SU-DHL-6 (cell line): Measurements from ENCODE around the gene CPNE4.

Source experiments
- H2AFZ ChIP-seq: fragments of 200-600 bp; sonication (generic); 2 replicates; pipeline ENCODE4 v1.6.1; 2014; ENCODE audit warnings: low read depth, mild to moderate bottlenecking, moderate library complexity, mixed read lengths, antibody characterized with exemption, low read length; ENCODE audit not compliant: severe bottlenecking
- H3F3A ChIP-seq: fragments of 200-600 bp; shearing (Covaris generic); 2 replicates; pipeline ENCODE4 v1.6.0; 2016; ENCODE audit warnings: antibody characterized with exemption, mild to moderate bottlenecking; ENCODE audit not compliant: insufficient read depth
- H3K27ac ChIP-seq: fragments of 200-600 bp; sonication (generic); 2 replicates; pipeline ENCODE4 v1.5.1; 2016; ENCODE audit warnings: low read depth, mild to moderate bottlenecking, low read length, moderate library complexity, mixed read lengths
- H3K27me3 ChIP-seq: fragments of 200-600 bp; sonication (generic), shearing (Covaris generic); 2 replicates; pipeline ENCODE4 v1.6.0; 2014; ENCODE audit warnings: mild to moderate bottlenecking, low read length
- H3K36me3 ChIP-seq: fragments of 200-600 bp; sonication (generic); 2 replicates; pipeline ENCODE4 v1.6.1; 2014; ENCODE audit warnings: mild to moderate bottlenecking, low read length, mixed read lengths
- H3K4me2 ChIP-seq: fragments of 300-600, 200-600 bp; shearing (Covaris generic), sonication (generic); 2 replicates; pipeline ENCODE4 v1.6.0; 2014; ENCODE audit warnings: low read length, low read depth, mild to moderate bottlenecking; ENCODE audit not compliant: poor library complexity, severe bottlenecking
- H3K4me3 ChIP-seq: fragments of 200-600 bp; sonication (generic); 2 replicates; pipeline ENCODE4 v1.5.1; 2014; ENCODE audit warnings: antibody characterized with exemption, low read length, mild to moderate bottlenecking, mixed read lengths; ENCODE audit not compliant: insufficient read depth, poor library complexity, severe bottlenecking
- H3K79me2 ChIP-seq: fragments of 200-600 bp; sonication (generic); 2 replicates; pipeline ENCODE4 v1.6.1; 2014; ENCODE audit warnings: mild to moderate bottlenecking, low read length, moderate library complexity; ENCODE audit not compliant: insufficient read depth
- H3K9ac ChIP-seq: fragments of 200-600 bp; sonication (generic); 2 replicates; pipeline ENCODE4 v1.7.0; 2014; ENCODE audit warnings: mild to moderate bottlenecking, low read length
- H3K9me2 ChIP-seq: fragments of 200-600 bp; sonication (generic); replicated peaks from 2 replicates; pipeline ENCODE4 v1.6.1; 2014; ENCODE audit warnings: low read length; ENCODE audit not compliant: insufficient read depth
- H3K9me3 ChIP-seq: fragments of 200-600 bp; sonication (generic); 2 replicates; pipeline ENCODE4 v1.6.1; 2014; ENCODE audit warnings: low read length, mixed read lengths; ENCODE audit not compliant: insufficient read depth
- H4K20me1 ChIP-seq: fragments of 200-600 bp; sonication (generic); 2 replicates; pipeline ENCODE4 v1.6.1; 2014; ENCODE audit warnings: low read depth, mild to moderate bottlenecking, antibody characterized with exemption, low read length, moderate library complexity, mixed read lengths
- CTCF ChIP-seq: fragments of 200-600 bp; sonication (generic); IDR thresholded peaks from one replicate; pipeline ENCODE4 v1.5.1; 2017; ENCODE audit warnings: antibody characterized with exemption, mild to moderate bottlenecking, low read length, moderate library complexity; ENCODE audit not compliant: insufficient read depth, poor library complexity, severe bottlenecking
- EZH2phosphoT487 ChIP-seq: fragments of 200-600 bp; sonication (generic), shearing (Covaris generic); conservative IDR thresholded peaks from 2 replicates; pipeline ENCODE4 v1.6.1; 2018; ENCODE audit warnings: mild to moderate bottlenecking, antibody characterized with exemption, low read length, moderate library complexity, mixed read lengths

CPNE4 gene

DNA sequence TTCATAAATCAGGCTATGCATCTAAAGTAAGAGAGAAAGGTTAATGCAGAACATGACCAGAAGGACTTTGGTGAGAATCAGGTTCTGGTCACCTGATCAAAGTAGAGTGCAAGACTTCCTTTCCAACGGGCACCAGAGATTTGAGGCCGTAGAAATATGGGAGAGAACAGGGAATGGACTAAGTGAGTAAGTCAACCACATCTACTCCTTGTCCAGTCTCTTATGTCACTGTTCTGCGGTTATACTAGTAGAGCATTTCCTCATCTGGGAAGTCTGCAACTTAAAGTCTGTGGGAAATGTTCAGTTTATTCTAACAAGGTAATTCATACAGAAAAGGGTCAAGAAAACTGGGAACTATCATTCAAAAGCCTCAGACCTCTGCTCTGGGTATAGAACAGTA lies 232.8 kb downstream of the CPNE4 start:
- Histone ChIP-seq H3K79me2 (no peaks in the 10 kb centered on the region), H3K36me3 (no peaks in the 10 kb centered on the region), H3K9me3 (no peaks in the 10 kb centered on the region), H3K27me3 (no peaks in the 10 kb centered on the region), H3K4me3 (no peak overlapping the region), H3K9me2 (no peaks in the 10 kb centered on the region), H2AFZ (no peak overlapping the region), H3K9ac (no peak overlapping the region), H3K27ac (no peak overlapping the region), H3K4me2 (no peak overlapping the region), H4K20me1 (no peaks in the 10 kb centered on the region), H3F3A (no peaks in the 10 kb centered on the region)
- TF ChIP-seq EZH2phosphoT487 (no peak), CTCF (no peak)

GRCh38 chr3:131801566-131801965 lies 233.2 kb downstream of the CPNE4 start:
- Histone ChIP-seq H2AFZ (no peak overlapping the region), H3F3A (no peaks in the 10 kb centered on the region), H3K27me3 (no peaks in the 10 kb centered on the region), H3K9me2 (no peaks in the 10 kb centered on the region), H3K36me3 (no peaks in the 10 kb centered on the region), H3K4me2 (no peak overlapping the region), H3K9me3 (no peaks in the 10 kb centered on the region), H3K9ac (no peak overlapping the region), H3K4me3 (no peak overlapping the region), H3K27ac (no peak overlapping the region), H3K79me2 (no peaks in the 10 kb centered on the region), H4K20me1 (no peaks in the 10 kb centered on the region)
- TF ChIP-seq EZH2phosphoT487 (no peak), CTCF (no peak)

- H3K9me3 ChIP-seq = no peaks in the 10 kb centered on the region
- no peak overlapping the region for H3K27ac ChIP-seq
- H3K9ac ChIP-seq = no peak overlapping the region
- H3F3A ChIP-seq = no peaks in the 10 kb centered on the region
- no peak overlapping the region for H3K4me2 ChIP-seq
- no peaks in the 10 kb centered on the region for H3K27me3 ChIP-seq
- H3K9me2 ChIP-seq = no peaks in the 10 kb centered on the region
- no peaks in the 10 kb centered on the region for H3K36me3 ChIP-seq
- no peak overlapping the region for H2AFZ ChIP-seq
- TF ChIP-seq CTCF (no peak), EZH2phosphoT487 (no peak)
- no peaks in the 10 kb centered on the region for H3K79me2 ChIP-seq
- H3K4me3 ChIP-seq = no peak overlapping the region
- H4K20me1 ChIP-seq = no peaks in the 10 kb centered on the region
Observed at GRCh38 chr3:131797776-131798175, 237.0 kb downstream of the CPNE4 start.
